Large intestine (tissue), 3 donors: ENCODE results near the gene KLHL29. TPM values are rescaled to one million over a fixed set of nuclear protein-coding genes. Genes with fewer than 3 reads are reported as not detected.
A peak's percentile ranks its signal among the peaks of the same experiment; 100 is the strongest.

Experiments used
- DNase-seq, 2 donors: peaks; one replicate each; pipeline versions ENCODE4 v3.0.0 to v3.0.0-alpha.2; 2013
- H3K27ac ChIP-seq: one replicate; pipeline ENCODE4 v1.5.1; 2013; ENCODE audit warnings: low read length
- H3K27me3 ChIP-seq: 2 replicates; pipeline ENCODE4 v1.6.1; 2013; ENCODE audit warnings: low read length; ENCODE audit not compliant: control insufficient read depth, insufficient read depth
- H3K36me3 ChIP-seq: 2 replicates; pipeline ENCODE4 v1.6.1; 2013; ENCODE audit warnings: low read length; ENCODE audit not compliant: control insufficient read depth, insufficient read depth
- H3K4me1 ChIP-seq: one replicate; pipeline ENCODE4 v1.6.1; 2013; ENCODE audit warnings: low read length; ENCODE audit not compliant: control insufficient read depth, insufficient read depth
- H3K4me3 ChIP-seq: one replicate; pipeline ENCODE4 v1.5.1; 2013; ENCODE audit warnings: low read length
- H3K9me3 ChIP-seq: one replicate; pipeline ENCODE4 v1.6.1; 2013; ENCODE audit warnings: mild to moderate bottlenecking, low read depth, low read length, moderate library complexity; ENCODE audit not compliant: control insufficient read depth
- WGBS: methylation state at CpG from one replicate; pipeline ENCODE4 v1.1.5; 2013; ENCODE audit warnings: low lambda C conversion rate; ENCODE audit not compliant: insufficient coverage; 5-methylcytosine and 5-hydroxymethylcytosine counted together
- polyA plus RNA-seq: library from polyadenylated mRNA; unstranded; fragments of 120-200 nt; gene quantifications from one replicate; pipeline ENCODE4 v1.2.1, GENCODE V29; 2013

Gene KLHL29
- polyA plus RNA-seq, 1 donor = 5.9 TPM

GRCh38 chr2:23350792-23351355 lies 34.1 kb upstream of the KLHL29 start:
- H3K36me3 ChIP-seq = no peaks in the 10 kb centered on the region
- no peak overlapping the region for H3K4me3 ChIP-seq
- DNase-seq = no peak
- WGBS = no CpG with 5 or more reads among the region's 8 CpGs
- peaks cover 8% of the 10 kb centered on the region for H3K4me1 ChIP-seq
- no peaks in the 10 kb centered on the region for H3K9me3 ChIP-seq
- peaks cover 11% of the 10 kb centered on the region for H3K27me3 ChIP-seq
- no peak overlapping the region for H3K27ac ChIP-seq

GRCh38 chr2:23351388-23352141 lies 33.4 kb upstream of the KLHL29 start:
- no peak overlapping the region for H3K4me3 ChIP-seq
- H3K9me3 ChIP-seq = no peaks in the 10 kb centered on the region
- peak; percentile 71 to 73 for DNase-seq
- H3K27me3 ChIP-seq = peaks cover 11% of the 10 kb centered on the region
- H3K27ac ChIP-seq = no peak overlapping the region
- no CpG with 5 or more reads among the region's 37 CpGs for WGBS
- no peaks in the 10 kb centered on the region for H3K36me3 ChIP-seq
- H3K4me1 ChIP-seq = peaks cover 8% of the 10 kb centered on the region

DNA sequence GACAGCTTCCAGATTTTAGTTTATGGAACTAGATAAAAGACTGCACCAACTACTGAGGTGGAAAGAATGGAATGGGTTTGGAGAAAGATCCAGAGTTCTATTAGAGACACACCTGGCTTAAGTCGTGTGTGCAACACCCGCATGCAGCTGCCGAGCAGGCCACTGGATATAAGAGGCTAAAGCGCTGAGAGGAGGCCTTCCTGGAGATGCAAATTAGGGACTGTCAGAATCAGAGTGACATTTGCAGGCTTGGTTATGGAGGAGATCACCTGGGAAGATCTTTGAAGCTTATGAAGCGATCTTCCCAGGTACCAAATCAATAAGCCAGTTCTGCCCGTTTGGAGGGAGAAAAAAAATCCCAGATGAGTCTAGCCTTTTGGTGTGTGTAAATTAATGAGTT lies 30.4 kb upstream of the KLHL29 start:
- WGBS = no CpG with 5 or more reads among the region's 6 CpGs

DNA sequence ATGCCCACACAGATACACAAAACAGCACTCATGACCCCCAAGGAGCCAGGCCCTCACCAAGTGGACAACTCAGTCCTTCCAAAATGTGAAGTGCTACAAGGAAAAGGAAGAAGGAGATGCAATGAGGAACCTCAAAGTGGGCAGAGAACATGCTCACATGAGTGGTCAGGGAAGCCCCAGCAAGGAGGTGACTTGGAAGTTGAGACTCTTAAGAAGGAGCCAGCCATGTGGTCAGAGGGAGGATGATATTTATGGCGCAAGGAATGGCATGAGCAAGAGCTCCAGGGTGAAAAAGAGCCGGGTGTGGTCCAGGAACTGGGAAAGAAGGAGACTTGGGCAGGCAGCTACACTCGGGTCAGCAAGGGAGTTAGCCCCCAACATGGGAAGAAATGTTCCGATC lies 30.0 kb upstream of the KLHL29 start:
- Histone ChIP-seq H3K27ac (no peak overlapping the region), H3K27me3 (peaks cover 11% of the 10 kb centered on the region), H3K36me3 (no peaks in the 10 kb centered on the region), H3K9me3 (no peaks in the 10 kb centered on the region), H3K4me1 (peaks cover 8% of the 10 kb centered on the region), H3K4me3 (no peak overlapping the region)
- whole genome bisulfite sequencing = no CpG with 5 or more reads among the region's 4 CpGs
- no peak for DNase-seq

More for the DNA sequence above, 30.4 kb upstream of the KLHL29 start:
- Histone ChIP-seq H3K4me1 (peaks cover 8% of the 10 kb centered on the region), H3K9me3 (no peaks in the 10 kb centered on the region), H3K27me3 (peaks cover 11% of the 10 kb centered on the region), H3K4me3 (no peak overlapping the region), H3K27ac (no peak overlapping the region), H3K36me3 (no peaks in the 10 kb centered on the region)
- no peak for DNase-seq

DNA sequence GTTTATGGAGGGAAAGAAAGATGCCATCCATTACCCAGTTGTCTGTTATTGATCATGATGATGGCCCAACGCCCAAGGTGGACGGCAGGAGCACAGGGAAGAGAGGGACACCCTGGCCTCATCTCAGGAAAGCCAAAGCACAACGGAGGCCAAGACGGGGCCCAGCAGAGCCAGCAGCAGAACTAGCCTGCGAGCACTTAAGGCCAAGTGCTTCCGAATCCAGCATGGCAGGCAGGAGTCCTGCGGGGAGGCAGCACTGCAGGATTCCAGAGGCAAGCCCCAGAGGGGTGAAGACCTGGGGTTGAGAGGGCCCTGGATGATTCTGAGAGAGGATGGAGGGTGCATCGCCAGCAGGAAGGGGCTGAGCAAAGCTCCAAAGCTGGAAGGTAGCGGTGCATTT lies 28.3 kb upstream of the KLHL29 start:
- Histone ChIP-seq H3K4me1 (peaks cover 2% of the 10 kb centered on the region), H3K27ac (no peak overlapping the region), H3K36me3 (no peaks in the 10 kb centered on the region), H3K27me3 (peaks cover 10% of the 10 kb centered on the region), H3K9me3 (no peaks in the 10 kb centered on the region), H3K4me3 (no peak overlapping the region)
- WGBS = 100% methylated on average over 1 of the region's 9 CpGs
- DNase-seq = no peak

DNA sequence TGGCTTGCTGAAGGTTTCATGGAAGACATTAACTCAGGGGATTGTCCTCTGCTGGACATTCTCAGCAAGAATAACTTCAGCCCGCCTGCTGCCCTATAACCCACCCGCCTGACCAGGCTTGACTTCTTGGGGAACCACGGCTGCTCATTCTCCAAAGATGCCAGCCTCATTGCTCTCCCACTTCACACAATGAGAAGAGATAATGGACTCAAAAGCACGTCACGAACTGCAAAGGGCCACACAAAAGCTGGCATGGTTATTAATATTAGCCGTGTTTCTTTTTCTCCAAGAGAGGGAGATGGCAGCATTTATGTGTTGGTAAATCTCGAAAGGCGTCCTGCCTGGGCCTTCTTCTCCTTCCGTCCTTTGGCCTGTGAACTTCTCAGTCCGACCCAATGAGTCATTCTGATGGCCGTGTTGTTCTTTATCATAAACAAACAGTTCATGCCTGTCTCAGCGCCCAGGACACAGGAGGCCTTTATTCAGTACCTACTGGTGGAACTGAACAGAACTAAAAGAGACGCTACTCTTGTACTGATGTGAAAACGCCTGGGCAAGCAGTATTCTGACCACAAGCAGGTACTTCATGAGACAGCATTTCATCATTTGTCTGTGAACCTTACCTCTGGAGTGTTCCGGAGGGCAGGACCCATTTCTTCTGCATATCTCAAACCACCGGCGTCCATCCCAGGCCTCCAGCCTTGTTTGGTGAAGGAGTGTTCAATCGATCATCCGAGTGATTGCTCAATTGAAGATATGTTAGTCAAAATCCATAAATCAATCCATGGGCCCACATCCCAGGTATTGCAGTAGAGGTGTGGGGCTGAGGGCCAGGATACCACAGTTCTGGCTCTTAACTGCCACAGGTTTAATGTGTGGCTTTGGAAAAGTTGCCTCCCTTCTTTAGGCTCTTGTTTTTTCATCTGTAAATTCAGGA lies 25.1 kb upstream of the KLHL29 start:
- no peaks in the 10 kb centered on the region for H3K36me3 ChIP-seq
- H3K9me3 ChIP-seq = no peaks in the 10 kb centered on the region
- DNase-seq = no peak
- WGBS = no CpG with 5 or more reads among the region's 19 CpGs
- H3K4me1 ChIP-seq = no peaks in the 10 kb centered on the region
- peaks cover 2% of the 10 kb centered on the region for H3K27me3 ChIP-seq
- no peak overlapping the region for H3K27ac ChIP-seq
- no peak overlapping the region for H3K4me3 ChIP-seq

- peak in 1 of 2 donors; percentile 56 for DNase-seq
- Histone ChIP-seq H3K36me3 (no peaks in the 10 kb centered on the region), H3K27ac (no peak overlapping the region), H3K9me3 (no peaks in the 10 kb centered on the region), H3K4me3 (no peak overlapping the region), H3K4me1 (no peaks in the 10 kb centered on the region), H3K27me3 (no peaks in the 10 kb centered on the region)
- WGBS = no CpG with 5 or more reads among the region's 13 CpGs
Observed at GRCh38 chr2:23360571-23361125, 24.3 kb upstream of the KLHL29 start.

- 83% methylated on average over 1 of the region's 3 CpGs for WGBS
- H3K4me3 ChIP-seq = no peak overlapping the region
Observed at GRCh38 chr2:23361152-23361551, 23.8 kb upstream of the KLHL29 start.

DNA sequence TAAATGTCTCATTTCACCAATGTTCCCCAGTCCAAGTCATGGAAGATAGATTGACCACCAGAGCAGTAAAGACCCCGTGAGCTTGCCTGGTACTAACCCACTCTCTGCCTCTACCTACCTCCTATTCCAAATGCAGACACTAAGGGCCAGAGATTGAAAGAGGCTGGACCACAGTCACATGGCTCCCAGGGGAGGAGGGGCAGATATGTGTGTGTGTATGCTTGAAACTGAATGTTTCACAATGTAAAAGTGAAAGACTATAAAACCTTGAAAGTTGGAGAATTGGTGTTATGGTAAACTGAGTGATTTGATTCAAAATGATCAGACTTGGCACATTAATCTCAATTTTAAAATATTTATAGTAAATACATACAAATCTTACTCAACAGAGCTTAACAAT lies 21.7 kb upstream of the KLHL29 start:
- DNase-seq = no peak
- Histone ChIP-seq H3K27me3 (peaks cover 3% of the 10 kb centered on the region), H3K4me1 (no peaks in the 10 kb centered on the region), H3K9me3 (no peaks in the 10 kb centered on the region), H3K4me3 (no peak overlapping the region), H3K27ac (no peak overlapping the region), H3K36me3 (no peaks in the 10 kb centered on the region)
- WGBS = no CpG with 5 or more reads among the region's 1 CpG

More at GRCh38 chr2:23361152-23361551, 23.8 kb upstream of the KLHL29 start:
- no peak for DNase-seq
- no peaks in the 10 kb centered on the region for H3K27me3 ChIP-seq
- H3K9me3 ChIP-seq = no peaks in the 10 kb centered on the region
- H3K36me3 ChIP-seq = no peaks in the 10 kb centered on the region
- no peaks in the 10 kb centered on the region for H3K4me1 ChIP-seq
- H3K27ac ChIP-seq = no peak overlapping the region

DNA sequence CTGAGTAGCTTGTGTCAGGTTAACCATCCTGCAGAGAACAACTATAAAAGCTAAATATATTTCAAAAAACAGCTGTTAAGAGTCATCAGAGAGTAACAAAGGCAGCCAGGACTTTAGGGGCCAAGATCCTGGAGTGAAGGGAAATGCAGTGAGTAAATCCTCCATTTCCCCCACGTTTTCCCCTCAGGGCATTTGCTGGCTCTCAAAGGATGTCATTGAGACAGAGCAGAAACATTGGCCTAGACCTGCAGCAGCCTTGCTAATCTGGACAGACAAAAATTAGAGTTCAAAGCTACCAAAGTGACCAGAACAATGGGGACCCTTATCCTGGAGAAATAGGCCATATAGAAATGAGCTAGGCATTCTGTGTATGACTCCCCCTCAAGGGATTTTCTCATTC lies 21.1 kb upstream of the KLHL29 start:
- Histone ChIP-seq H3K9me3 (no peaks in the 10 kb centered on the region), H3K36me3 (no peaks in the 10 kb centered on the region), H3K27me3 (peaks cover 3% of the 10 kb centered on the region), H3K4me3 (no peak overlapping the region), H3K27ac (no peak overlapping the region), H3K4me1 (no peaks in the 10 kb centered on the region)
- DNase-seq = no peak
- WGBS = no CpG with 5 or more reads among the region's 1 CpG
